ENCODE results near the gene VN1R5. TPM values are rescaled to one million over a fixed set of nuclear protein-coding genes. Genes with fewer than 3 reads are reported as not detected.

Gene VN1R5
- total and polyA plus RNA-seq, 4 donors: not detected

DNA sequence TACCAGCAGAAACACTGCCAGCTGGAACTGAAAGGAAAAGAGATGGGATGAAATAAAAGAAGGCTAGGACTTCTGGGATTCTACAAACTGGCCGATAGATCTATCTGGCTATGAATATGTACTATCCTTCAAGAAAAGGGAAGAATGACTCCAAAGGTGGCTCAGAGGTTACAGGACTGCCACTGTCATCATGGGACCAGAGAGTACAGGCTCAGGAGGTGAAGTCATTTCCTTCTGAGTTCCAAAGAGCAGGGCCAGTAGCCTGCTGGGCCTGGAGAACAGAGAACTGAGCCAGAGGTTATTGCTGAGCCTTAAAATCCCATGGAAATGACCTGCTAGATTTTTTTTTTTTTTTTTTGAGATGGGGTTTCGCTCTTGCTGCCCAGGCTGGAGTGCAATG, 48.2 kb downstream of the VN1R5 start:
- DNase-seq (no peak), ATAC-seq (ENCODE audit: insufficient read depth, low FRiP score) (no peak)
- no peaks in the 10 kb centered on the region for H3K4me1 ChIP-seq (ENCODE audit: control insufficient read depth in 5 of 5, insufficient read depth in 5 of 5, low read length in 5 of 5)
- H3K27ac ChIP-seq (ENCODE audit: low read depth in 1 of 2, low read length in 1 of 2): no peak overlapping the region
- 91 to 100% methylated on average over 2 of the region's 2 CpGs for WGBS, 2 donors
- TF ChIP-seq, protein P1, sequence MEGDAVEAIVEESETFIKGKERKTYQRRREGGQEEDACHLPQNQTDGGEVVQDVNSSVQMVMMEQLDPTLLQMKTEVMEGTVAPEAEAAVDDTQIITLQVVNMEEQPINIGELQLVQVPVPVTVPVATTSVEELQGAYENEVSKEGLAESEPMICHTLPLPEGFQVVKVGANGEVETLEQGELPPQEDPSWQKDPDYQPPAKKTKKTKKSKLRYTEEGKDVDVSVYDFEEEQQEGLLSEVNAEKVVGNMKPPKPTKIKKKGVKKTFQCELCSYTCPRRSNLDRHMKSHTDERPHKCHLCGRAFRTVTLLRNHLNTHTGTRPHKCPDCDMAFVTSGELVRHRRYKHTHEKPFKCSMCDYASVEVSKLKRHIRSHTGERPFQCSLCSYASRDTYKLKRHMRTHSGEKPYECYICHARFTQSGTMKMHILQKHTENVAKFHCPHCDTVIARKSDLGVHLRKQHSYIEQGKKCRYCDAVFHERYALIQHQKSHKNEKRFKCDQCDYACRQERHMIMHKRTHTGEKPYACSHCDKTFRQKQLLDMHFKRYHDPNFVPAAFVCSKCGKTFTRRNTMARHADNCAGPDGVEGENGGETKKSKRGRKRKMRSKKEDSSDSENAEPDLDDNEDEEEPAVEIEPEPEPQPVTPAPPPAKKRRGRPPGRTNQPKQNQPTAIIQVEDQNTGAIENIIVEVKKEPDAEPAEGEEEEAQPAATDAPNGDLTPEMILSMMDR (IDR thresholded peaks at IDR 0.05; ENCODE audit: control extremely low read depth, extremely low read depth): no peak
- no peak overlapping the region for H3K4me3 ChIP-seq
- no peaks in the 10 kb centered on the region for H3K27me3 ChIP-seq (ENCODE audit: control insufficient read depth in 3 of 3, insufficient read depth in 3 of 3, low read length in 2 of 3)
- no peak overlapping the region for H3K9ac ChIP-seq (ENCODE audit: insufficient read depth in 1 of 2, low read length in 2 of 2)
- peaks cover 0 to 7% (median 0%) of the 10 kb centered on the region in 4 donors for H3K9me3 ChIP-seq (ENCODE audit: control insufficient read depth in 4 of 4, insufficient read depth in 3 of 4, low read length in 3 of 4)
- H3K36me3 ChIP-seq (ENCODE audit: control insufficient read depth in 4 of 4, insufficient read depth in 4 of 4, low read length in 4 of 4): peaks cover 26 to 55% (median 48%) of the 10 kb centered on the region in 4 donors

Small RNAs within 50 kb of the gene (small RNA-seq; reads per million reads assigned to genes)
- gene RF00019 (ENCODE audit: low replicate concordance): not detected

Other genes starting within 250 kb of the VN1R5 start
- gene ZNF695, start 248.0 kb upstream of the VN1R5 start, total RNA-seq: 1 to 10 TPM in 1 of 2 donors, under 1 TPM in 1; 0.61 to 1.4 TPM
- gene ZNF695, start 248.0 kb upstream of the VN1R5 start, polyA plus RNA-seq: under 1 TPM in 1 of 2 donors, not detected in 1; 0.23 TPM
- gene ZNF670, start 177.3 kb upstream of the VN1R5 start, total RNA-seq: 1 to 10 TPM; 3.3 to 4.6 TPM
- 1 to 10 TPM; 1.0 to 2.4 TPM for gene ZNF670, start 177.3 kb upstream of the VN1R5 start, polyA plus RNA-seq
- gene ZNF669, start 151.7 kb upstream of the VN1R5 start, total RNA-seq: 1 to 10 TPM; 6.4 to 7.5 TPM
- gene ZNF669, start 151.7 kb upstream of the VN1R5 start, polyA plus RNA-seq: 1 to 10 TPM; 4.5 to 4.7 TPM
- gene ZNF124, start 84.1 kb upstream of the VN1R5 start, total RNA-seq: 10 to 100 TPM; 18.9 to 55.1 TPM
- 1 to 10 TPM; 2.1 to 3.0 TPM for gene ZNF124, start 84.1 kb upstream of the VN1R5 start, polyA plus RNA-seq
- gene ZNF496, start 75.8 kb downstream of the VN1R5 start, total RNA-seq: 10 to 100 TPM; 21.9 to 43.4 TPM
- gene ZNF496, start 75.8 kb downstream of the VN1R5 start, polyA plus RNA-seq: 1 to 10 TPM; 8.2 to 9.2 TPM
- 1 to 10 TPM; 4.6 to 6.7 TPM for gene NLRP3, start 160.1 kb downstream of the VN1R5 start, total RNA-seq
- gene NLRP3, start 160.1 kb downstream of the VN1R5 start, polyA plus RNA-seq: 10 to 100 TPM in 1 of 2 donors, 1 to 10 TPM in 1; 1.3 to 27.9 TPM
- gene OR2B11, start 202.0 kb downstream of the VN1R5 start, total RNA-seq: not detected
- gene OR2B11, start 202.0 kb downstream of the VN1R5 start, polyA plus RNA-seq: under 1 TPM in 1 of 2 donors, not detected in 1; 0.07 TPM